ENCODE data around the gene MYZAP.

GRCh38 chr15:57665194-57665593 is 73.5 kb downstream of the MYZAP start:
- TF ChIP-seq EZH2 (IDR thresholded peaks at IDR 0.05; ENCODE audit: borderline replicate concordance, low read depth, low read length, poor library complexity, severe bottlenecking) (no peak), CTCF (conservative IDR thresholded peaks at IDR 0.05; ENCODE audit: low read depth, low read length) (no peak)
